Retina (tissue), 1 donor: ENCODE results near the gene TIMM10.
"Not testable (repeated sequence)": the region's sequence is repeated elsewhere in the genome, so short reads cannot be mapped to it uniquely, and the experiment has no call there.

Experiments used
- DNase-seq: peaks from one replicate; pipeline ENCODE4 v3.0.0-alpha.2; 2016

The TIMM10 gene

GRCh38 chr11:57541169-57541568 is 10.6 kb upstream of the TIMM10 start:
- DNase-seq = no peak

GRCh38 chr11:57539342-57539741 is 8.8 kb upstream of the TIMM10 start:
- DNase-seq = no peak

- no peak for DNase-seq
These were observed 6.5 kb upstream of the TIMM10 start, which contains the start of gene SMTNL1 for GRCh38 chr11:57536947-57537619. Gene SMTNL1, plus strand, starts transcription at chr11:57537595. Its CDS starts 5,048 bp downstream, at chr11:57542643.

- not testable (repeated sequence) for DNase-seq
These were observed 3.9 kb upstream of the TIMM10 start for GRCh38 chr11:57534449-57534848.

GRCh38 chr11:57530215-57530595 is 349 bp downstream of the TIMM10 start:
- DNase-seq = no peak

- DNase-seq = no peak
These were observed 1.5 kb downstream of the TIMM10 start for GRCh38 chr11:57529012-57529411.

GRCh38 chr11:57527056-57527631 is 3.4 kb downstream of the TIMM10 start:
- DNase-seq = peak; percentile 73

- no peak for DNase-seq
These were observed 7.1 kb downstream of the TIMM10 start for GRCh38 chr11:57523419-57523818.

- no peak for DNase-seq
These were observed 9.4 kb downstream of the TIMM10 start for GRCh38 chr11:57521116-57521515.

- DNase-seq = no peak
These were observed 14.5 kb downstream of the TIMM10 start for GRCh38 chr11:57516061-57516443.

GRCh38 chr11:57515332-57516060 is 15.1 kb downstream of the TIMM10 start, which contains the start of gene SLC43A1:
Gene SLC43A1, minus strand, starts transcription at chr11:57515702. Its CDS starts 1,591 bp downstream, at chr11:57514111.
- peak; percentile 80 for DNase-seq

- peak; percentile 51 for DNase-seq
These were observed 15.8 kb downstream of the TIMM10 start for GRCh38 chr11:57514538-57515331.

GRCh38 chr11:57513911-57514537 is 16.5 kb downstream of the TIMM10 start:
- DNase-seq = peak; percentile 65

GRCh38 chr11:57513452-57513795 is 17.1 kb downstream of the TIMM10 start:
- no peak for DNase-seq

- no peak for DNase-seq
These were observed 17.7 kb downstream of the TIMM10 start for GRCh38 chr11:57512646-57513451.

- no peak for DNase-seq
These were observed 18.7 kb downstream of the TIMM10 start for GRCh38 chr11:57511741-57512430.

- no peak for DNase-seq
These were observed 22.0 kb downstream of the TIMM10 start for GRCh38 chr11:57508341-57509170.

- DNase-seq = no peak
These were observed 24.0 kb downstream of the TIMM10 start for GRCh38 chr11:57506522-57506921.

- DNase-seq = no peak
These were observed 26.0 kb downstream of the TIMM10 start for GRCh38 chr11:57504511-57504910.

GRCh38 chr11:57502870-57503269 is 27.7 kb downstream of the TIMM10 start:
- no peak for DNase-seq
